NK-92 (cell line): ENCODE measurements around the gene TAGAP.
"Not testable (repeated sequence)": the region's sequence is repeated elsewhere in the genome, so short reads cannot be mapped to it uniquely, and the experiment has no call there.

Experiments used
- DNase-seq: peaks from one replicate; lab custom pipeline; 2025; ENCODE audit not compliant: unreplicated experiment; lab: John Stamatoyannopoulos, UW

The TAGAP gene

DNA sequence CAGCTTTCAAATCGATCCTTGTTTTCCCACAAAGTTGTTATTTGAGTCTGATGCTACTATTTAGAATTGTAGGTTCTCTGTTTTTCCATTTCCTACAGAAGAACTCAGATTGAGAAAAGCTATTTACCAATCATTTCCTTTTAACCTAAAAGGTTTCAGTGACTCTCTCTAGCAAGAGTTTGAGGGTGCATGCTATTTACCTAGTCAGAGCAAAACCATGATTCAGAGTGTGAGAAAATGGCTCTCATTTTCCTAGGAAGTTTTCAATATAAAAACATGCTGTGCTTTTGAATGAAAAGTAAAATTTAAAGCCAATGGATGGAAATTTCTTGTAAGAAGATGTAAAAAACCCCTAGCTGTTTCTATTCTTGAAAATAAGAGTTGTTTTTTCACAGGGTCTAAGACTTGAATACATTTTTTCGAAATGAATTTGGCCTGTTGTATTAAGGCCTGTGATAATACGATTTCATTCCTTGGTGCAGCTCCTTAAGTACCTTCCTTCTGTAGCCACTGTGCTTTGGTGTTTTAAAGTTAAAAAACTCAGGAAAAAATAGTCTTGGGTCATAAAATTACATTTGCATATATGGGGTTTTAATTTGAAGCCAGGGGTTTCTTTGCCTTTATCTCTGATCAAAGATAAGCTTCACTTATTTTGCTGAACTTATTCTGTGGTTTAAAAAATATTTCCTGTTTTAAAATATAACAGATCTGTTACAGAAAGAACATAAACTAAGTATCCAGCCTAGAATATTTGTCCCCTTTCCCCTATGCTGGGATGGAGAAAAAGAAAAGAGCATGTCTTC, 26.8 kb downstream of the TAGAP start:
- DNase-seq: no peak

DNA sequence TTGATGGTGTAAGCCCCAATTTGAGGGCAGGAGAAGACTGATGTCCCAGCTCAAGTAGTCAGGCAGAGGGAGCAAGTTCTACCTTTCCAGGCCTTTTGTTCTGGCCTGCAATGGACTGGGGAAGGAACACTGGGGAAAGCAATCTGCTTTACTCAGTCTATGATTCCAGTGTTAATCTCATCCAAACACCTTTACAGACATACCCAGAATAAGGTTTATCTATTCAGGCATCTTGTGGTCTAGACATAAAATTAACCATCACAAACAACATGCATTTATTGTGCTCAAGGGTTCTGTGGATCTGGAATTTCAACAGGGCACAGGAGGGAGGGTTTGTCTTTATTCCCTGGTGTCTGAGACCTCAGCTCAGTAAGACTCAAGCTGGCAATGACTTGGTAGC, 30.4 kb downstream of the TAGAP start:
- DNase-seq: no peak

DNA sequence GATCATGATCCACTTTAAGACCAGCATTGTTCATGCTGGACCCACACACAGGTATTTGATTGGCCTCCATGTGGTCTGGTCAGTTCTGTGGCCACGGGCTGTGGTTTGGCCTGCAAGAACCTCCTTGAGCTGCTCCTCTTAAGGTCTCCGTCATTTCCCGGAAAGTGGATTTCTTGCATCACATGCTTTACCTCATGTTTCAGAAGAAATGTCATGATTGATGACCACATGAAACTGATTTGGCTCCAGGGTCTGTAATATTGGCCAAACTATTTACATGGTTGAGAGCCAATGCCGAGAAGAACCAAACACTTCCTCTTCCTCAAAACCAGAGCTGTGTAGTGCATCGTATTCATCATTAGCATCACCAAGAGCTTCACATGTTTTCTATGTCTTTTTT, 31.6 kb downstream of the TAGAP start:
- no peak for DNase-seq

DNA sequence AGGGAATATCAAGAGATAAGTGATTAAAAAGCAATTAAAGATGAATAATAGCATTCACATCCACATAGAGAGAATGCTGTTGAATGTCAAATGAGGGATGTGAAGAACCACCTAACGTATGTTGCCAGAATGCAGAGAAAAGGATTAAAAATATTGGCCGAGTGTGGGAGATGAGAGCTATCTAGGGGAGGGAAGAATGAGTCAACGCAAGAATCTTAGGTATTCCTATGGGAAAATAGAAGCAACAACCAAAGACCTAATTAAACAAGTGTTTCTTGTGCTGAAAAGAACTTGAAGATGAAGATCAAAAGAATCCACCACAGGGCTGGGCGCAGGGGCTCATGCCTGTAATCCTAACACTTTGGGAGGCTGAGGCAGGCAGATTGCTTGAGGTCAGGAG, 32.6 kb downstream of the TAGAP start:
- no peak for DNase-seq

DNA sequence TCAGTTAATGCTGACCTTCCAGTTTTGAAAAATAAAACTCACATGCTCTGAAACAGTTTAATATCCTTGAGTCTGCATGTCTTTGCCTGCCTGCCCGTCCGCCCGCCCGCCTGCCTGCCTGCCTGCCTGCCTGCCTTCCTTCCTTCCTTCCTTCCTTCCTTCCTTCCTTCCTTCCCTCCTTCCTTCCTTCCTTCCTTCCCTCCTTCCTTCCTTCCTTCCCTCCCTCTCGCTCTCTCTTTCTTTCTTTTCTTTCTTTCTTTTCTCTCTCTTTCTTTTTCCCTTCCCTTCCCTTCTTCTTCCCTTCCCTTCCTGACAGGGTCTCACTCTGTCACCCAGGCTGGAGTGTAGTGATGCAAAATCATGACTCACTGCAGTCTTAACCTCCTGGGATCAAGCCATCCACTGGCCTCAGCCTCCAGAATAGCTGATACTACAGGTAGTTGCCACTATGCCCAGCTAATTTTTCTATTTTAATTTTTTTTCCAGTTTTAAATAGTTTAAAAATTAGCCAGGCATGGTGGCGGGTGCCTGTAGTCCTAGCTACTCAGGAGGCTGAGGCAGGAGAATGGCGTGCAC, 34.7 kb downstream of the TAGAP start:
- not testable (repeated sequence) for DNase-seq

DNA sequence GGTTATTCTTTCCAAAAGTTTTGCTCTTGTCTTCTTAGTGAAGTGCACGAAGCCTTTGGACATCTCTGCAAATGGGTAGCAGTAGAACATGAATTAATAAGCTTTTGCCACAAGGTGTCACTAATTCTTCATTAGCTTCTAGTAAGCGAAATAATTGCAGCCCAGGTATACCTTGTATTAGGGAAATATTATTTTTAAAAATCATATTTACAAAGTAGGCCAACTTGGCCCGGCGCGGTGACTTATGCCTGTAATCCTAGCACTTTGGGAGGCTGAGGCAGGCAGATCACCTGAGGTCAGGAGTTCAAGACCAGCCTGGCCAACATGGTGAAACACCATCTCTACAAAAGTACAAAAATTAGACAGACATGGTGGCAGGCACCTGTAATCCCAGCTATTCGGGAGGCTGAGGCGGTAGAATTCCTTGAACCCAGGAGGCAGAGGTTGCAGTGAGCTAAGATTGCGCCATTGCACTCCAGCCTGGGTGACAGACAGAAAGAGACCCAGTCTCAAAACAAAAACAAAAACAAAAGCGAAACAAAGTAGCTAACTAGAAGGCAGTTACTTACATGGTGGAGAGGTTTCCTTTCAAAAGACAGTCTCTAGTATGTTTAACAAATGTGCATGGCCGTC, 36.0 kb downstream of the TAGAP start:
- DNase-seq: no peak

DNA sequence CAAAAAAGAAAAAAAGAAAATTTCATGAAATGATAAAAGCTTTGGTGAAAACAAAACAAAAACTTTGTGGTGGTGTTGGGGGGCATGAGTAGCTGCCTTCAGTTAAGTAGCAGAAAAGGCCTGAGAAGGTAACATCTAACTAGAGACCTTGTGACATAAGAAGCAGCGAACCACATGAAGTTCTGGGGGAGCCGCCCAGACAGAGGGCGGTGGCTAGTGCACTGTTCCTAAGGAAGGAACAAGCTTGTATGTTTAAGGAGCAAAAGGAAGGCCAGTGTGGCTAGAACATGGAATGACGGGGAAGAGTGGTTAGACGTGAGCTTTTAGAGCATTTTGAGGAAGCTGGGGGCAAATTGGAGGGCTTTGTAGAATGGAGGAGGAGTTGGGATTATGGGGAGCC, 37.3 kb downstream of the TAGAP start:
- no peak for DNase-seq

DNA sequence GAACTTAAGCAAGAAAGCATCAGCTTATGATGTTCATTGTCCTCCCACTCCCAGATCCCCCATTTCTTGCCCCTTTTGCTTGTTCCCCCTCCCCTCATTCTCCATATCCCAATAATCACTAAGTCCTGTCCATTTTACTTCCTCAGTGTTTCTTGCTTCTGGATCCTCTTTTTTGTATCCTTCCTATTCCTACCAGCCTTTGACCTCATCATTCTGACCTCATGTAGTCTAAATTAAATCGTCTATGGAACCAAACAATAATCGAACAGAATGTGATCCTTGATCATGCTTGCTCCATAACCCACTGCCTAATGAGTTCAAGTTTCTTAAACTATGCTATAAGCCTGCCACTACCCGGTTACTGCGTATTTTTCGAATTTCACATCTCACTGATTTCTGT, 39.4 kb downstream of the TAGAP start:
- no peak for DNase-seq

DNA sequence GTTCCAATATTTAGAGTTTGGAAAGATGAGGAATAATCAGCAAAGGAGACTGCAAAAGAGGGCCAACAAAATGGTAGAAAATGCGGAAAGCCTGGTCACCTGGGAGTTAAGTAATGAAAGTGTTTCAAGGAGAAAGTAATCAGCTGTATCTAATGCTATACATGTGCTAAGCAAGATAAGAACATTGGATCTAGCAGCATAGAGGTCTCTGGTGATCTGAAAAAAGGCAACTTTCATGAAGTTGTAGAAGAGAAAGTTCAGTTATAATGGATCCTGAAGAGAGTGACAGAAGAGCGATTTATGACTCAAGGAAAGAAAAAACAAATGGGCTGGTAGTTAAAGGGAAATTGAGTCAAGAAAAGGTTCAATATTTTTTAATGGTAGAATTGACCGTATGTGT, 40.2 kb downstream of the TAGAP start:
- no peak for DNase-seq

DNA sequence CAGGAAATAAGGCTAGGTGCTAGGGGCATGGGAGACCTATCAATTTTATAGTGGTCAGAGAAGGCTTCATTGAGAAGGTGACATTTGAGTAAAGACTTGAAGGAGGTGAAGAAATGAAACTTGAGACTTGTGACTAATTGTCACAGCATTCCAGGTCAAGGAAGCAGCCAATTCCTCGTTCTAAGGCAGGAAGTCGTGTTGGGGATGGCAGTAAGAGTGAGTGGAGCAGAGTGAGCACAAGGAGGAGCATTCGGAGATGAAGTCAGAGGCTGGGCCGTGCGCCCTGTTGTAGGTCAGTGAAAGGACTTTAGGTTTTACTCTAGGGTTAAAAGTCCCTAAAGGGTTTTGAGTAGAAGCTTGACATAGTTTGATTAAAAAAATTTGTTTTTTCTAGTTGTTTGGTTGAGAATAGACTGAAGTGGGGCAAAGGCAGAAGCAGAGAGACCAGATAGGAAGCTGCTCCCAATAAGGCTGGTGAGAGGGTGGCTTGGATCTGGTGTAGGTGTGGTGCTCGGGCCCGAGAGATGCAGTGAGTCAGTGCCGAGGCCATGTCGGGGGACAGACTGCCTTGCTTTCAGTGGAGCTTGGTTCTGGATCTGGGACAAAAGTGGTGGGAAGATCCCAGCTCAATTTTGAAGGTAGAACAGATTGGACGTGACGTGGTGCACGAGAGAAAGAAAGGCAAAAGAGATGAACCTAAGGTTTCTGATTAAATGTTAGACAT, 42.2 kb downstream of the TAGAP start:
- no peak for DNase-seq

DNA sequence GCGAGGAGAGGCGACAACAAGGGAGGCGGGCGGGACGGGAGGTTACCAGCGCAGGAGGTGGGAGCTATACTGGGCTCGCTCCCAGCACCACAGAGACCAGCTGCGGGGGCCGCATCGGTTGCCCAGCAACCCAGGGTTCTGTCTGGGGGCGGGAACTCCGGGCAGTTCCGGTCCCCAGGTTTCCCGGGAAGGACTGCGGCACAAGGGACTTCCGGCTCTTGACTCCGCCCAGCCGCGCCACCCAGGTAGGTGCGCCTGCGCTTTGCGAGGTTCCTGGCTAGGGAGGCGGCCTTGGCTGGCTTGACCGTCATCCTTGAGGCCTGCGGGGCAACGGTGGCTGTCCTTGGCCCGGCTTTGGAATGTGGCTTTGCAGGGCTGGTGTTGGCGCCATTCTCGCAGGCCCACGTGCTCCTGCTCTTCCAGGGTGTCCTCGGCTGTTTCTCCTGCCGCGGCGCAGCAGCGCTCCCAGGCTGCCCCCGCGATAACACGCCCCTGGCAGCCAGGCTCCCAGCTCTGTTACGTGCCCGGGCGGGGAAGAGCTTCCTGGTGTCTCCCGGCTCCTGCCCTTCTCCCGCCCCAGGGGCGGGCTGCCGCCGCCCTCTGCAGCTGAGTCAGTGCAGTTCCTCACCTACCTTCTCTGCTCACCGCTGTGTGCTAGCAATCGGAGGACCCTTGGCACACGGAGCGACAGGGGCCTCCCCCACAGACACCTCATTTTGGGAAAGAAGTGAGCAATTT, 45.0 kb downstream of the TAGAP start, which contains the start of gene RSPH3:
TSS of gene RSPH3 (minus strand) at position 537 of the 738 bp plus-strand sequence. CDS start 652 bp downstream, outside the sequence.
- DNase-seq: peak; percentile 52

DNA sequence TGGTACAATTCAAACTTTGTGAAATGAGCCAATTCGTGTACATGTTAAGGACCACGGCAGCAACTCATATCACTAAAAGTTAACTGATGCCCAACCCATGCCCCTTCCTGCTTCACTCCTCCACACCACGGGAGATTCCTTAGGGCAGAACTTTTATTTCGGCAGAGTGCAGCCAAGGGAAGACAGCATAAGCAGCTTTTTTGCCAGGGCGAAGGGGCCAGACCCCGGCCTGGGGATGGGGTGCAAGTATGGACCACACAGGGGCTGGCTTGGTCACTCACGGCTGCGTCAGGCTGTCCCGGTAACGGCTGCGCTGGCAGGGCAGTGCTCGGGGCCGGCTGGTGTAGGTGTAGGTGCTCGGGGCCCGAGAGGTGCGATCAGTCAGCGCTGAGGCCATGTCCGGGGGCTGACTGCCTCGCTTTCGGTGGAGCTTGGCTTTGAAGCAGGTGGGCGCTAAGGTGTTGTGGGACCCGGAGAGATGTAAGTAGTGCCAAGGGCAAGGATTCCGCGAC, 45.6 kb downstream of the TAGAP start:
- no peak for DNase-seq

DNA sequence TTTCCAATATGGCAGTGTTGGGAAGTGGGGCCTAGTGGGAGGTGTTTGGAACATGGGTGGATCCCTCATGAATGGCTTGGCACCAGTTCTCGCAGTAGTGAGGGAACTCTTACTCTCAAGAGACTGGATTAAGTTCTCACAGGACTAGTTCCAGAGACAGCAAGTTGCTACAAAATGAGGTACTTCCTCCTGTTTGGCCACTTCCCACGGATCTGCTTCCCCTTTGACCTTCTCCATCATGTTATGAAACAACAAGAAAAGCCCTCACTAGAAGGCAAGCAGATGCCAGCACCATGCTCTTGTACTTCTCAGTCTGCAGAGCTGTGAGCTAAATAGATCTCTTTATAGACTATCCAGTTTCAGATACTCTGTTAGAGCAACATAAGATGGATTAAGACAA, 47.9 kb downstream of the TAGAP start:
- DNase-seq: no peak

DNA sequence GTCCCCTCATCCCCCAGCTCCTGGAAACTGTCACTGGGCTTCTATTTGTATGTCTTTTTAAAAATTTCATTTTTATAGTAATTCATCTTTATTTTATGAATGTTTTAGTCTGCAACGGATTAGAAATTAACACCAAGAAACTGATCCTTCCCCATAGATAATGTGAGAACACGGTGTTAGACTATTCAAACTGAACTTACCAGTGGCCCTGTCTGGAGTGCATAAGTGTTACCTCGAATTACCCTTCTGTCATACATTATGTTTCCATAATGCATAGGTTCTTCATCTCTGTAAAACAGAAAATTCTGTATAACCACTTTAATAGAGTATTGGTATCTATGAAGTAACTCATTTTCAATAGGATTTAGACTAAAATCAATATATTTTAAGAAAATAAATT, 51.2 kb downstream of the TAGAP start:
- no peak for DNase-seq

DNA sequence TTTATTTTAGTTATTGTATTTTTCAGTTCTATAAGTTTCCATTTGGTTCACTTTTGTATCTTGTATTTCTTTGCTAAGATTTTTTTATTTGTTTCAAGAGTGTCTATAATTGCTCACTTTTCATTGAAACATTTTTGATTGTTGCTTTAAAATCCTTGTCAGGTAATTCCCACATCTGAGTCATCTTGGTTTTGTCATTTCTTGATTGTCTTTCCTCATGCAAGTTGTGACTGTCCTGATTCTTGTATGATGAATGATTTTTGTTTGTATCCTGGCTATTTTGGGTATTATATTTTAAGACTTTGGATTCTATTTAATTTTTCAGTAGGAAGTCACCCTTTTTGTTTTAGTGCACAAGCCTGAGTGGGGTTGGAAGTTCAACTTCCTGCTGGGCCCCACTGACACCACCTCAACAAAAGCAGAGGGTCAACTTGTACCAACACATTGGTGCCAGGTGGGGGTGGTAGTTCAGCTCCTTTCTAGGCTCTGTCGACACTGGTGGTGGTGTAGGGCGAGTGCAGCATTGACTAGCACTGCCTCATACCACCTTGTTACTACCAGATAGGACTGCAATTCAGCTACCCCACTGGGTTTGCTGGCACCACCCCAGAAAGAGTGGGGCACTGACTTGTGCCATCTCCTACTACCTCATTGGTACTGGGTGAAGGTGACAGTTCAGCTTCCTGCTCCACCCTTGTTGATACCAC, 53.6 kb downstream of the TAGAP start:
- DNase-seq: no peak

DNA sequence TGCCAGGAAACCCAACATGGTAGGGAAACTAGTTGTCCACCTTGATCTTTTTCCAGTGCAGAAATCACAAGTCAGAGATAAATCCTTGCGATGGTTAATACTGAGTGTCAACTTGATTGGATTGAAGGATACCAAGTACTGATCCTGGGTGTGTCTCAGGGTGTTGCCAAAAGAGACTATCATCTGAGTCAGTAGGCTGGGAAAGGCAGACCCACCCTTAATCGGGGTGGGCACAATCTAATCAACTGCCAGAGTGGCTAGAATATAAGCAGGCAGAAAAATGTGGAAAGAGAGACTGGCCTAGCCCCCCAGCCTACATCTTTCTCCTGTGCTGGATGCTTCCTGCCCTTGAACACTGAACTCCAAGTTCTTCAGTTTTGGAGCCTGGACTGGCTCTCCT, 55.1 kb downstream of the TAGAP start:
- not testable (repeated sequence) for DNase-seq

DNA sequence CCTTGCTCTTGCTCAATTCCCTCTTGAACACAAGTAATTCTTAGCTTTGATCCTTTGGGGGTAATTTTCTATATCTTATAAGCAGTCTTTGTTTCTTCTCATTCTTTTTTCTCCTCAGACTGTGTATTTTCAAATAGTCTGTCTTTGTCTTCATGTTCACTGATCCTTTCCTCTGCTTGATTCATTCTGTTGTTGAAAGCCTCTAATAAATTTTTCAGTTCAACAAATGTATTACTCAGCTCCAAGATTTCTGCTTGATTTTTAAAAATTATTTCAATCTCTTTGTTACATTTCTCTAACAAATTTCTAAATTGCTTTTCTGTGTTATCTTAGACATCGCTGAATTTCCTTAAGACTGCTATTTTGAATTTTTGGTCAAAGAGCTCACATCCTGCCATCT, 56.3 kb downstream of the TAGAP start:
- no peak for DNase-seq

DNA sequence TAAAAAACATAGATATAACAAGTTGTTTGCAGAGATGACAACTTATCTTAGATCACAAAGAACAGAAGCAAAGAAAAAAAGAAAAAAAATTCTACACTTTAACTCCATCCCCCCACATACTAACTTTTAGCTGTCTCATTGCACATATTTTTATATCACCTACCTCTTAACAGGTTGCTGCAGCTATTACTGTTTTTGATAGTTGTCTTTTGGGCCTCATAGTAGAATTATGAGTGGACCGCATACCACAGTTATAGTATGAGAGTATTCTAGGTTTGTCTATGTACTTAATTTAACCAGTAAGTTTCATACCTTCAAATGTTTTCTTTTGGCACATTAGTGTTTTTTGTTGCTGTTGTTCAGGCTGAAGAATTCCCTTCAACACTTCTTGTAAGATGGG, 57.1 kb downstream of the TAGAP start:
- DNase-seq: no peak
